CD8-positive, alpha-beta memory T cell (primary cell): ENCODE measurements around the gene RBP3. TPM values are rescaled to one million over a fixed set of nuclear protein-coding genes. Genes with fewer than 3 reads are reported as not detected.

Experiments used
- CTCF ChIA-PET: fragments of 350-600 bp; sonication (Branson Sonifier 250); formaldehyde crosslinking; loops from one replicate; lab custom pipeline; 2021; ENCODE audit warnings: antibody characterized with exemption; lab: Charles Lee
- POLR2A ChIA-PET: fragments of 350-600 bp; sonication (Branson Sonifier 250); formaldehyde crosslinking; loops from one replicate; lab custom pipeline; 2021; ENCODE audit warnings: antibody characterized with exemption; lab: Charles Lee
- DNase-seq, 5 donors: peaks; one replicate each; pipeline versions ENCODE4 v3.0.0 to v3.0.0-alpha.2; 2020 to 2022; ENCODE audit warnings: mixed read lengths in 1 of 5
- H3K27ac ChIP-seq: one replicate; pipeline ENCODE4 v1.7.0; 2013; ENCODE audit warnings: low read depth, mild to moderate bottlenecking, low read length, moderate library complexity
- H3K27me3 ChIP-seq: 2 replicates; pipeline ENCODE4 v1.7.0; 2013; ENCODE audit warnings: low read length, mild to moderate bottlenecking; ENCODE audit not compliant: insufficient read depth, poor library complexity, severe bottlenecking
- H3K36me3 ChIP-seq: 2 replicates; pipeline ENCODE4 v1.7.0; 2013; ENCODE audit warnings: mild to moderate bottlenecking, low read length, moderate library complexity; ENCODE audit not compliant: insufficient read depth
- H3K4me1 ChIP-seq: 2 replicates; pipeline ENCODE4 v1.7.0; 2013; ENCODE audit warnings: mild to moderate bottlenecking, low read length, moderate library complexity; ENCODE audit not compliant: insufficient read depth
- H3K4me3 ChIP-seq: 2 replicates; pipeline ENCODE4 v1.7.0; 2013; ENCODE audit warnings: mild to moderate bottlenecking, low read length
- H3K9me3 ChIP-seq: 2 replicates; pipeline ENCODE4 v1.7.0; 2013; ENCODE audit warnings: mild to moderate bottlenecking, low read length
- H3K27ac Mint-ChIP-seq, 8 donors: one replicate each; pipeline ENCODE4 v1.8.0; 2020 to 2021; ENCODE audit warnings: mixed read lengths in 8 of 8, mild to moderate bottlenecking in 6 of 8, inconsistent platforms in 3 of 8, moderate library complexity in 3 of 8
- H3K27me3 Mint-ChIP-seq, 2 donors: one replicate each; pipeline ENCODE4 v1.8.0; 2020 to 2021; ENCODE audit warnings: mixed read lengths in 2 of 2, mild to moderate bottlenecking in 1 of 2, moderate library complexity in 1 of 2
- H3K36me3 Mint-ChIP-seq, 3 donors: one replicate each; pipeline ENCODE4 v1.8.0; 2020 to 2021; ENCODE audit warnings: mixed read lengths in 3 of 3, inconsistent platforms in 1 of 3, mild to moderate bottlenecking in 1 of 3
- H3K4me1 Mint-ChIP-seq, 3 donors: one replicate each; pipeline ENCODE4 v1.8.0; 2020 to 2021; ENCODE audit warnings: mixed read lengths in 3 of 3, inconsistent platforms in 1 of 3, mild to moderate bottlenecking in 1 of 3
- H3K4me3 Mint-ChIP-seq, 7 donors: one replicate each; pipeline ENCODE4 v1.8.0; 2020 to 2021; ENCODE audit warnings: mixed read lengths in 7 of 7, mild to moderate bottlenecking in 6 of 7, moderate library complexity in 4 of 7, inconsistent platforms in 2 of 7
- H3K9me3 Mint-ChIP-seq, 5 donors: one replicate each; pipeline ENCODE4 v1.8.0; 2020 to 2022; ENCODE audit warnings: mixed read lengths in 5 of 5, mild to moderate bottlenecking in 3 of 5, moderate library complexity in 2 of 5, inconsistent platforms in 1 of 5
- polyA plus RNA-seq: library from polyadenylated mRNA; unstranded; fragments of 300-500 nt; fragmentation: Illumina TruSeq; gene quantifications from one replicate; pipeline ENCODE4 v1.2.3, GENCODE V29; 2021
- total RNA-seq, 2 experiments: library from RNA; stranded (reverse); gene quantifications; one replicate each; pipeline ENCODE4 v1.2.3, GENCODE V29; 2021

RBP3 gene
- total and polyA plus RNA-seq, 3 experiments from 2014 or later = not detected

DNA sequence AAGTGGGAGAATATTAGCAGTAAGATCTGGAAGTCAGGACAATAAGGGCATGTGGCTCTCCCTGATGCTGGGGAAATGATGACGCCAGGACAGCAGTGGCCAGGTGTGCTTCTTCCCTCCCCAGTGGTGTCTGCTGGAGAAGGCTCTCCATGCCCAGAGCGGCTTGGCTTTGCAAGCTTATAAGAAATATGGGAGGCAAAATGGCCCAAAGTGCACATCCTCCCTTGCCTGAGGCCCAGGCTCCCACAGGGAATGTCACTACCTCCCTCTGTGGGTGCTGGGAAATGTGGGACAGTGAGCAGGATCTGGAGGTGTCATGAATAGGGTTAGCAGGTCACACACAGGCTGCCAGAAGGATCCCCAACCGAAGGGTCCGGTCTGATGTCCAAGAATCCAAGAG, 53.0 kb downstream of the RBP3 start:
- CTCF ChIA-PET = no interaction called here
- no peaks in the 10 kb centered on the region for H3K4me1 Mint-ChIP-seq
- no peak overlapping the region for H3K4me3 Mint-ChIP-seq

GRCh38 chr10:47401874-47402640, 53.9 kb downstream of the RBP3 start:
- Histone ChIP-seq H3K36me3 (no peaks in the 10 kb centered on the region), H3K27me3 (no peaks in the 10 kb centered on the region), H3K9me3 (no peaks in the 10 kb centered on the region), H3K4me1 (no peaks in the 10 kb centered on the region), H3K4me3 (no peak overlapping the region), H3K27ac (no peak overlapping the region)
- Mint-ChIP-seq H3K4me3 (no peak overlapping the region), H3K27ac (no peak overlapping the region), H3K27me3 (peaks cover 20 to 42% of the 10 kb centered on the region in 2 donors), H3K4me1 (no peaks in the 10 kb centered on the region), H3K9me3 (no peaks in the 10 kb centered on the region), H3K36me3 (no peaks in the 10 kb centered on the region)
- DNase-seq = no peak
- POLR2A ChIA-PET = no interaction called here
- CTCF ChIA-PET = no interaction called here

More for the DNA sequence above, 53.0 kb downstream of the RBP3 start:
- Histone ChIP-seq H3K4me1 (no peaks in the 10 kb centered on the region), H3K36me3 (no peaks in the 10 kb centered on the region), H3K27ac (no peak overlapping the region), H3K9me3 (no peaks in the 10 kb centered on the region), H3K4me3 (no peak overlapping the region), H3K27me3 (no peaks in the 10 kb centered on the region)
- Mint-ChIP-seq H3K27ac (no peak overlapping the region), H3K36me3 (no peaks in the 10 kb centered on the region), H3K9me3 (no peaks in the 10 kb centered on the region), H3K27me3 (peaks cover 25 to 50% of the 10 kb centered on the region in 2 donors)
- DNase-seq = no peak
- POLR2A ChIA-PET = no interaction called here

- Mint-ChIP-seq H3K36me3 (no peaks in the 10 kb centered on the region), H3K27me3 (peaks cover 19 to 37% of the 10 kb centered on the region in 2 donors), H3K9me3 (no peaks in the 10 kb centered on the region), H3K27ac (no peak overlapping the region), H3K4me3 (no peak overlapping the region), H3K4me1 (no peaks in the 10 kb centered on the region)
- H3K4me1 ChIP-seq = no peaks in the 10 kb centered on the region
- no peaks in the 10 kb centered on the region for H3K9me3 ChIP-seq
- no peak overlapping the region for H3K27ac ChIP-seq
- no peak for DNase-seq
- H3K36me3 ChIP-seq = no peaks in the 10 kb centered on the region
- no peak overlapping the region for H3K4me3 ChIP-seq
- CTCF ChIA-PET = no interaction called here
- H3K27me3 ChIP-seq = no peaks in the 10 kb centered on the region
- POLR2A ChIA-PET = no interaction called here
These were observed 54.6 kb downstream of the RBP3 start for GRCh38 chr10:47402641-47403301.

DNA sequence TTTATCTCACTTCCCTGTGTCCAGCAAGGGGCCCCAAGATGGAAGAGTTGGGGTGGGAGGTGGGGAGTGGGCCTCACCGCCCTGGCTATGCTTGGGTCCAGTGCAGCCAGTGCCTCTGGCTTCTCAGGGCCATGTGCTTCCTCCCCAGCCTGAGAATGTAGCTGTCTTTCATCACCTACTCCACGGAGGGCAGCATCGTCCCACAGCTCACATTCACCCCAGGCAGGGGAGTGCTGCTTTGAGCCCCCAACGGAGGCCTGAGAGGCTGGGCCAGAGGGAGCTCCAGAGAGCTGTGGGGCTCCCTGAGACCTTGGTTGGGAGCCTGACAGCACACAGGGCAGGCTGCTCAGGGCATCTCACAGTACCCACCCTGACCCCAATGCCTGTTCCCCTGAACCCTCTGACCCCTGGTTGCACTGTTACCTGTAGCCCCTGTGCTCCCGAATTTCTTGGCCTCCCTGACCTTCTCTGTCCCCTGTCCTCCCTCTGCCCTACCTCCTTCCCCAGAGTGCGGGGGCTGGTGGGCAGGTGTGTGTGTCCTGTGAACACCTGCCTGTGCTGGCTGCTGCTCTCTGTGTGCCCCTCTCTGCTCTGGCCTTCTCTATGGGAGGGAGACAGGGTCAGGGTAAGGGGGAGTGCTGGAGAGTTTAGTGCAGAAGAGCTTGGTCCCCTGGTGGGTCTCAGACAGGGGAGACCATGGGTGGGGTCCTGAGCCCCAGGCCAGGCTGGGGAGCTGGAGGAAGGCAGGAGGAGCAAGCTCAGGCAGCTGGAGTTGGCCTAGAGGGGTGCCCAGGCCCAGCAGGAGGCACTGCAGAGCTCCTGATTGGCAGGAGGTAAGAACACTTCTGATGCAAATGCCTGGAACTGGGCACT, 55.5 kb downstream of the RBP3 start:
- Mint-ChIP-seq H3K27ac (no peak overlapping the region), H3K9me3 (no peaks in the 10 kb centered on the region), H3K4me1 (no peaks in the 10 kb centered on the region), H3K27me3 (peaks cover 14 to 29% of the 10 kb centered on the region in 2 donors), H3K36me3 (no peaks in the 10 kb centered on the region), H3K4me3 (no peak overlapping the region)
- Histone ChIP-seq H3K9me3 (no peaks in the 10 kb centered on the region), H3K27me3 (no peaks in the 10 kb centered on the region), H3K4me1 (no peaks in the 10 kb centered on the region), H3K4me3 (no peak overlapping the region), H3K27ac (no peak overlapping the region), H3K36me3 (no peaks in the 10 kb centered on the region)
- ChIA-PET POLR2A (no interaction called here), CTCF (no interaction called here)
- DNase-seq = no peak

GRCh38 chr10:47404446-47404845, 56.3 kb downstream of the RBP3 start:
- ChIA-PET CTCF (no interaction called here), POLR2A (no interaction called here)
- Mint-ChIP-seq H3K27me3 (peaks cover 11 to 29% of the 10 kb centered on the region in 2 donors), H3K4me1 (no peaks in the 10 kb centered on the region), H3K27ac (no peak overlapping the region), H3K9me3 (no peaks in the 10 kb centered on the region), H3K36me3 (no peaks in the 10 kb centered on the region), H3K4me3 (no peak overlapping the region)
- DNase-seq = no peak
- no peak overlapping the region for H3K27ac ChIP-seq
- no peak overlapping the region for H3K4me3 ChIP-seq
- H3K9me3 ChIP-seq = no peaks in the 10 kb centered on the region
- H3K27me3 ChIP-seq = no peaks in the 10 kb centered on the region
- no peaks in the 10 kb centered on the region for H3K36me3 ChIP-seq
- H3K4me1 ChIP-seq = no peaks in the 10 kb centered on the region

DNA sequence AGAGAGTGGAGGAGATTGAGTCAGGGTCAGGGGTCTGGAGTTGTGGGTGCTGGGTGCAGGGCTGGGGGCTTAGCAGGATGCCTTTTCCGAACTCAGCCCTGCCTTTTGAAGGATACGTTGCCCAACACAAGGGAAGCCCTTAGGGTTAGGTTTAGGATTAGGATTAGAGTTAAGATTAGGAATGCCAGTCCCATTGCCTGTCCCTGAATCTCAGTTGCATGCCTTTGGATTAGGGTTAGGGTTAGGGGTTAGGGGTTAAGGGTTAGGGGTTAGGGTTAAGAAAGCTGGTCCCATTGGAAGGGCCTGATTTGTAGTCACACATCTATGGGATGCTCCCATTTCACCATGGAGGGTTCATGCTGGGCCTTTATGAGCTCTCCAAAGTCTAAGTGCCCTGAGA, 56.8 kb downstream of the RBP3 start:
- Histone ChIP-seq H3K27me3 (no peaks in the 10 kb centered on the region), H3K27ac (no peak overlapping the region), H3K36me3 (no peaks in the 10 kb centered on the region), H3K4me3 (no peak overlapping the region), H3K9me3 (no peaks in the 10 kb centered on the region), H3K4me1 (no peaks in the 10 kb centered on the region)
- POLR2A ChIA-PET = no interaction called here
- H3K4me3 Mint-ChIP-seq = no peak overlapping the region
- no peaks in the 10 kb centered on the region for H3K4me1 Mint-ChIP-seq
- CTCF ChIA-PET = no interaction called here
- no peak overlapping the region for H3K27ac Mint-ChIP-seq
- H3K27me3 Mint-ChIP-seq = peaks cover 7 to 25% of the 10 kb centered on the region in 2 donors
- no peaks in the 10 kb centered on the region for H3K36me3 Mint-ChIP-seq
- H3K9me3 Mint-ChIP-seq = no peaks in the 10 kb centered on the region
- DNase-seq = no peak

GRCh38 chr10:47405857-47406547, 57.8 kb downstream of the RBP3 start:
- Mint-ChIP-seq H3K27me3 (peaks cover 7 to 17% of the 10 kb centered on the region in 2 donors), H3K4me3 (no peak overlapping the region), H3K36me3 (no peaks in the 10 kb centered on the region), H3K9me3 (no peaks in the 10 kb centered on the region), H3K4me1 (no peaks in the 10 kb centered on the region), H3K27ac (no peak overlapping the region)
- H3K27me3 ChIP-seq = no peaks in the 10 kb centered on the region
- CTCF ChIA-PET = no interaction called here
- no peak overlapping the region for H3K27ac ChIP-seq
- H3K4me1 ChIP-seq = no peaks in the 10 kb centered on the region
- DNase-seq = no peak
- POLR2A ChIA-PET = no interaction called here
- no peaks in the 10 kb centered on the region for H3K36me3 ChIP-seq
- no peaks in the 10 kb centered on the region for H3K9me3 ChIP-seq
- no peak overlapping the region for H3K4me3 ChIP-seq
